CD4-positive, alpha-beta T cell (primary cell): ENCODE data around the gene ANKRD13B. TPM values are rescaled to one million over a fixed set of nuclear protein-coding genes. Genes with fewer than 3 reads are reported as not detected.

Experiments
- ATAC-seq: fragments of 200-7000 bp; cut with Tn5 transposase; one replicate; pipeline ENCODE4 v1.10.0; 2022; ENCODE audit warnings: mild to moderate bottlenecking; ENCODE audit not compliant: poor library complexity
- CTCF ChIA-PET: fragments of 350-600 bp; sonication (Branson Sonifier 250); formaldehyde crosslinking; loops from one replicate; lab custom pipeline; 2021; ENCODE audit warnings: antibody characterized with exemption, inconsistent platforms; lab: Charles Lee
- POLR2A ChIA-PET: fragments of 350-600 bp; sonication (Branson Sonifier 250); formaldehyde crosslinking; loops from one replicate; lab custom pipeline; 2021; ENCODE audit warnings: antibody characterized with exemption, inconsistent platforms; lab: Charles Lee
- DNase-seq, 14 experiments: peaks; one replicate each; pipeline ENCODE4 v3.0.0-alpha.2; 2013 to 2020; ENCODE audit warnings: mixed read lengths in 2 of 14
- H3K27ac ChIP-seq, 2 donors: one replicate each; pipeline versions ENCODE4 v1.5.1 to v1.7.0; 2013; ENCODE audit warnings: low read length in 2 of 2, low read depth in 1 of 2, mild to moderate bottlenecking in 1 of 2
- H3K27me3 ChIP-seq, 2 experiments: 1 replicate in 1 of 2; 2 replicates in 1 of 2; pipeline versions ENCODE4 v1.6.1 to v1.7.0; 2013; ENCODE audit warnings: low read length in 2 of 2, control low read depth in 1 of 2, mild to moderate bottlenecking in 1 of 2, moderate library complexity in 1 of 2; ENCODE audit not compliant: insufficient read depth in 2 of 2, control insufficient read depth in 1 of 2
- H3K36me3 ChIP-seq: one replicate; pipeline ENCODE4 v1.6.1; 2013; ENCODE audit warnings: low read length, control low read depth; ENCODE audit not compliant: insufficient read depth
- H3K4me1 ChIP-seq: one replicate; pipeline ENCODE4 v1.6.1; 2013; ENCODE audit warnings: low read length, control low read depth; ENCODE audit not compliant: insufficient read depth
- H3K4me3 ChIP-seq: one replicate; pipeline ENCODE4 v1.5.1; 2013; ENCODE audit warnings: mild to moderate bottlenecking, low read length, moderate library complexity
- H3K9me3 ChIP-seq, 2 experiments: 1 replicate in 1 of 2; 2 replicates in 1 of 2; pipeline versions ENCODE4 v1.6.1 to v1.7.0; 2013; ENCODE audit warnings: low read length in 2 of 2, mild to moderate bottlenecking in 2 of 2, control low read depth in 1 of 2, moderate library complexity in 1 of 2; ENCODE audit not compliant: control insufficient read depth in 1 of 2, insufficient read depth in 1 of 2
- H3K27ac Mint-ChIP-seq: one replicate; pipeline ENCODE4 v1.8.0; 2020; ENCODE audit warnings: mixed read lengths
- H3K27me3 Mint-ChIP-seq: one replicate; pipeline ENCODE4 v1.8.0; 2021; ENCODE audit warnings: mixed read lengths
- H3K36me3 Mint-ChIP-seq: one replicate; pipeline ENCODE4 v1.8.0; 2021; ENCODE audit warnings: low read depth, mixed read lengths
- H3K4me1 Mint-ChIP-seq: one replicate; pipeline ENCODE4 v1.8.0; 2021; ENCODE audit warnings: low read depth, mixed read lengths
- H3K4me3 Mint-ChIP-seq: one replicate; pipeline ENCODE4 v1.8.0; 2020; ENCODE audit warnings: mild to moderate bottlenecking, mixed read lengths
- H3K9me3 Mint-ChIP-seq: one replicate; pipeline ENCODE4 v1.8.0; 2020; ENCODE audit warnings: mixed read lengths
- intact Hi-C, 2 experiments: fragments of 100-400 bp; cut with DNase I in 1 of 2; cut with micrococcal nuclease in 1 of 2; formaldehyde crosslinking; loops; one replicate each; pipeline versions ENCODE4 v1.15.1 to v1.9.0; 2023 to 2025; cut with DNase I, micrococcal nuclease
- total RNA-seq, 174 experiments: library from RNA in 2 of 174; stranded (reverse) in 2 of 174; gene quantifications; one replicate each; pipeline ENCODE4 v1.2.3 and lab custom pipeline; 2021 to 2026
- TF ChIP-seq, protein P1 (sequence below): fragments of 200-600 bp; IDR thresholded peaks from one replicate; pipeline ENCODE4 v1.8.0; 2022; ENCODE audit warnings: antibody characterized with exemption, mild to moderate bottlenecking

Gene ANKRD13B
- total RNA-seq, 2 experiments from 2014 or later, result 2.1 to 3.0 TPM

DNA sequence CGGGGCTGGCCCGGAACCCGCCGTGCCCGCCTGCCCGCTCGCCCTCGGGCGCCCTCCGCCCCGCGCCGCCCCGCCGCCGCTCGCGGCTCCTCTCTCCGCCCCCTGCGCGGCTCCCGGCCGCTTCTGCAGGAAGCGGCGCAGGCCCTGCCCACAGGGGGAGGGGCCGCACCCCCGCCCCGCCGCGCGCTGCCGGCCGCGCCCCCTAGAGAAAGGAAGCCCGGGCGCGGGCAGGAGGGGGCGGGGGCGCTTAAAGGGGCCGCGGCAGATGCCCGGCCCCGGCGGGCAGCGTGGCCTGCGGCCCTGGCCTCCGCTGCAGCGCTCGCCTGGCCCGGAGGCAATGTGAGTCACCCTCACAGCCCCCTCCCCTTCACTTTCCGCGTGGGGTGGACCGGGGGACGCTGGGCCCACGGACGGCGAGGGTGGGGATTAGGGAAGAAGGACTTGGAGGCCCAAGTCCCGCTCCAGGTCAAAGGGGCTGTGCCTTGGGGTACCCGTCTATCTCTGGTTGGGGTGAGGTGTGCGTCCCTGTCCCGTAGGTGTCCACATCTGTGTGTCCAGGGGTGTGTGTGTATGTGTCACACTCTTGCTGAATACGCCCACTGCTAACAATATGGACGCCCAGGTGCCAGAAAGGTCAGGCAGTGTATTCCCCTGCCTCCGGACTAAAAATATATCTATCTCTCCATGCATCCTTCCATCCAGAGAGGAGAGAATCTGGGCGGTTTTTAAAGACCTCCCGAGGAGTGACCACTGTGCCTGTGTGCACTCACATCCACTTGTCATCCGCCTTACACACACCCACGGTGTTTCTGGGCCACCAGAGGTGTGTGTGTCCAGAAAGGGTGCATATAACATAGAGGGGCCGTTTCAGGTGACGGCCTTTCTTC, 3.2 kb upstream of the ANKRD13B start, which contains the start of gene GIT1:
Gene GIT1, minus strand, starts transcription at position 125 of the 887 bp plus-strand sequence. CDS start 270 bp downstream, outside the sequence.
- Mint-ChIP-seq H3K36me3 (peaks cover 4% of the 10 kb centered on the region), H3K27ac (peak within 1 kb of the TSS; percentile 86), H3K4me3 (peak within 1 kb of the TSS; percentile 98), H3K4me1 (peaks cover 71% of the 10 kb centered on the region), H3K9me3 (no peaks in the 10 kb centered on the region), H3K27me3 (no peaks in the 10 kb centered on the region)
- POLR2A ChIA-PET, result interaction anchor here (1.8 to 4.4 kb wide), 4 partner anchors 17 to 28 kb away, joined by 6 to 40 read pairs (median 18); no protein-coding TSS in a partner anchor
- Histone ChIP-seq H3K9me3 (no peaks in the 10 kb centered on the region), H3K27ac (peak within 1 kb of the TSS; percentile 60 to 64), H3K27me3 (no peaks in the 10 kb centered on the region), H3K4me1 (peaks cover 84% of the 10 kb centered on the region), H3K4me3 (peak within 1 kb of the TSS; percentile 84), H3K36me3 (no peaks in the 10 kb centered on the region)
- TF ChIP-seq, protein P1, sequence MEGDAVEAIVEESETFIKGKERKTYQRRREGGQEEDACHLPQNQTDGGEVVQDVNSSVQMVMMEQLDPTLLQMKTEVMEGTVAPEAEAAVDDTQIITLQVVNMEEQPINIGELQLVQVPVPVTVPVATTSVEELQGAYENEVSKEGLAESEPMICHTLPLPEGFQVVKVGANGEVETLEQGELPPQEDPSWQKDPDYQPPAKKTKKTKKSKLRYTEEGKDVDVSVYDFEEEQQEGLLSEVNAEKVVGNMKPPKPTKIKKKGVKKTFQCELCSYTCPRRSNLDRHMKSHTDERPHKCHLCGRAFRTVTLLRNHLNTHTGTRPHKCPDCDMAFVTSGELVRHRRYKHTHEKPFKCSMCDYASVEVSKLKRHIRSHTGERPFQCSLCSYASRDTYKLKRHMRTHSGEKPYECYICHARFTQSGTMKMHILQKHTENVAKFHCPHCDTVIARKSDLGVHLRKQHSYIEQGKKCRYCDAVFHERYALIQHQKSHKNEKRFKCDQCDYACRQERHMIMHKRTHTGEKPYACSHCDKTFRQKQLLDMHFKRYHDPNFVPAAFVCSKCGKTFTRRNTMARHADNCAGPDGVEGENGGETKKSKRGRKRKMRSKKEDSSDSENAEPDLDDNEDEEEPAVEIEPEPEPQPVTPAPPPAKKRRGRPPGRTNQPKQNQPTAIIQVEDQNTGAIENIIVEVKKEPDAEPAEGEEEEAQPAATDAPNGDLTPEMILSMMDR, result no peak
- intact Hi-C loops, result loop anchor here (1.0 to 10.0 kb wide), 8 partner anchors 9 to 845 kb away; partner anchors contain the start of genes PHF12 (in 1 of the 2), SSH2 (in 1 of the 2), TP53I13 (in 1 of the 2) and TRAF4 (in 1 of the 2)
- ATAC-seq (peak; percentile 83), DNase-seq (peak; percentile 65 to 94 (median 81))
- CTCF ChIA-PET, result interaction anchor here (4.9 kb wide), 1 partner anchor 26 kb away, joined by 96 read pairs; no protein-coding TSS in a partner anchor

DNA sequence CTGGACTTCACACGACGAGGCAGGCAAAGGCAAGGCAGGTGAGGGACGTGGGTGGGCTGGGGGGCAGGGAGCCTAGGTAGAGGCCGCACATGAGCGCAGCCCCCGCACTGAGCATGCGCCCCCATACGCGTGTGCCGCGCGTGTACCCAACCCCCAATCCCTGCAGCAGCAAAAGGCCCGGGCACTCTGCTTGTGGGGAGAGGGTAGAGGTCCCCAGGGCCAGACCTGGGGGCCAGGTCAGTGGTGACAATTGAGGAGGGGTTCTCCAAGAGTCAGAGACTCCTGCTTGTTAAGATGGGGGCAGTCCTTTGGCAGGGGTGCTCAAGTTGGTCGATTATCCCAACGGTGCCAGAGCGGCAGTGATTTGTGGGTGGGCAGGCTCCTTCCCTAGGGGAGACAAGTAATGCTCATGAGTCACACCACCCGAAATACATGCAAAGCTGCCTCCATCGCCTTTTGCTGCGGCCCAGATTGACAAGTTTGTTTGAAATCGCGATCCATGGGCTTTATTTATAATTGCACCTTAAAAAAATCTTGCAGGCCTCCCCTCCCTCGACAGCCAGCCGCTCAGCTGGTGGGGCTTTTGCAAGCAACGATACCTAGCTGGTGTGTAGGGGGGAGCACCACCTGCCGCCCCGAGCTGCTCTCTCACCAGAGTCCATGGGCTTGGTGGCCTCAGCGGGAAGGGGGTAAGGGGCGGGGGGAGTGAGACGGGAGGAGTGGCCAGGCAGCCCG, 2.4 kb upstream of the ANKRD13B start:
- peaks cover 63% of the 10 kb centered on the region for H3K4me1 Mint-ChIP-seq
- peak overlapping the region; percentile 92 for H3K4me3 Mint-ChIP-seq
- peak overlapping the region; percentile 86 for H3K27ac Mint-ChIP-seq
- Histone ChIP-seq H3K36me3 (no peaks in the 10 kb centered on the region), H3K27ac (peak overlapping the region in 1 of 2 donors; percentile 64), H3K4me1 (peaks cover 79% of the 10 kb centered on the region), H3K27me3 (no peaks in the 10 kb centered on the region), H3K4me3 (peak overlapping the region; percentile 67), H3K9me3 (no peaks in the 10 kb centered on the region)
- ATAC-seq, result no peak
- intact Hi-C loops, result loop anchor here in 1 of 2 experiments (1.0 kb wide), 1 partner anchor 10 kb away; no protein-coding TSS in a partner anchor
- H3K27me3 Mint-ChIP-seq, result no peaks in the 10 kb centered on the region
- peak in 3 of 14 experiments; percentile 22 to 60 (median 50) for DNase-seq
- TF ChIP-seq, protein P1, result no peak
- no peaks in the 10 kb centered on the region for H3K9me3 Mint-ChIP-seq
- ChIA-PET POLR2A (interaction anchor here (1.8 to 3.2 kb wide), 4 partner anchors 10 to 27 kb away, joined by 8 to 29 read pairs (median 21); partner anchors contain the start of gene ABHD15), CTCF (interaction anchor here (1.7 to 4.9 kb wide), 5 partner anchors 10 to 49 kb away, joined by 8 to 96 read pairs (median 19); partner anchors contain the start of genes ABHD15 and TP53I13)
- peaks cover 4% of the 10 kb centered on the region for H3K36me3 Mint-ChIP-seq
